ENCODE data around the gene OR2C3.
"Not testable (repeated sequence)": the region's sequence is repeated elsewhere in the genome, so short reads cannot be mapped to it uniquely, and the experiment has no call there.

The OR2C3 gene

DNA sequence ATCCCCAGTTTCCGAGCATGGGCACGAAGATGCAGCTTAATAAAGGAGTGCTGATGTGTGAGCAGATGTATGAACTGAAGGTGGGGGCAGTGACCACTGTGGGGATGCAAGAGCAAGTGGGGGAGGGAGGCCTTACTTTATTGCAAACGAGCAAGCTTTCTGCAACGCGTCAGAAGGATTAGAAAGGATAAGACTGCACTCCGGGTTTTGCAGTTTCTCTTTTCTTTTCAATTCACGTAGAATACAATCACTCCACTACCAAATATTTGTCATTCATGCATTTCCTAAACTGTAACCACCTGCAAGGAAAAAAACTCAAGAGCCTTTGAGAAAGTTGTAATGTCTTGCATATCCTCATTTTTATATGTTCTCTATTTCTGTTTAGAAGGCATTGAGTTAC, 4.3 kb upstream of the OR2C3 start:
- H3K27ac Mint-ChIP-seq (ENCODE audit: low read depth), result no peak overlapping the region
- no peaks in the 10 kb centered on the region for H3K4me1 Mint-ChIP-seq
- H3K36me3 Mint-ChIP-seq (ENCODE audit: insufficient read depth), result no peaks in the 10 kb centered on the region
- DNase-seq (ENCODE audit: low spot score in 2 of 2) (no peak), ATAC-seq (replicated peaks; ENCODE audit: extremely low read depth, poor library complexity, severe bottlenecking) (no peak)
- no peak overlapping the region for H3K4me3 Mint-ChIP-seq
- H3K9me3 Mint-ChIP-seq, result no peaks in the 10 kb centered on the region
- H3K27me3 Mint-ChIP-seq, result peaks cover 58% of the 10 kb centered on the region

- no peaks in the 10 kb centered on the region for H3K9me3 Mint-ChIP-seq
- no peaks in the 10 kb centered on the region for H3K36me3 Mint-ChIP-seq (ENCODE audit: insufficient read depth)
- DNase-seq (ENCODE audit: low spot score in 2 of 2) (no peak), ATAC-seq (replicated peaks; ENCODE audit: extremely low read depth, poor library complexity, severe bottlenecking) (no peak)
- no peaks in the 10 kb centered on the region for H3K4me1 Mint-ChIP-seq
- no peak overlapping the region for H3K27ac Mint-ChIP-seq (ENCODE audit: low read depth)
- H3K4me3 Mint-ChIP-seq, result no peak overlapping the region
- H3K27me3 Mint-ChIP-seq, result peaks cover 64% of the 10 kb centered on the region
Measured at GRCh38 chr1:247539215-247539614, 3.0 kb upstream of the OR2C3 start.

- no peaks in the 10 kb centered on the region for H3K4me1 Mint-ChIP-seq
- DNase-seq (ENCODE audit: low spot score in 2 of 2) (no peak), ATAC-seq (replicated peaks; ENCODE audit: extremely low read depth, poor library complexity, severe bottlenecking) (no peak)
- no peak overlapping the region for H3K27ac Mint-ChIP-seq (ENCODE audit: low read depth)
- H3K4me3 Mint-ChIP-seq, result no peak overlapping the region
- H3K27me3 Mint-ChIP-seq, result peaks cover 58% of the 10 kb centered on the region
- no peaks in the 10 kb centered on the region for H3K36me3 Mint-ChIP-seq (ENCODE audit: insufficient read depth)
- H3K9me3 Mint-ChIP-seq, result no peaks in the 10 kb centered on the region
Measured at GRCh38 chr1:247538561-247538960, 2.3 kb upstream of the OR2C3 start.

- no peak for ATAC-seq (replicated peaks; ENCODE audit: extremely low read depth, poor library complexity, severe bottlenecking)
- Mint-ChIP-seq H3K4me1 (no peaks in the 10 kb centered on the region), H3K27ac (ENCODE audit: low read depth) (no peak overlapping the region), H3K27me3 (peaks cover 50% of the 10 kb centered on the region), H3K4me3 (no peak overlapping the region), H3K9me3 (no peaks in the 10 kb centered on the region), H3K36me3 (ENCODE audit: insufficient read depth) (no peaks in the 10 kb centered on the region)
- no peak for DNase-seq (ENCODE audit: low spot score in 2 of 2)
Measured at GRCh38 chr1:247535402-247535801, 838 bp downstream of the OR2C3 start.

GRCh38 chr1:247531937-247532336, 4.3 kb downstream of the OR2C3 start:
- Mint-ChIP-seq H3K4me1 (no peaks in the 10 kb centered on the region), H3K27ac (ENCODE audit: low read depth) (no peak overlapping the region), H3K27me3 (peaks cover 39% of the 10 kb centered on the region), H3K4me3 (no peak overlapping the region), H3K9me3 (no peaks in the 10 kb centered on the region), H3K36me3 (ENCODE audit: insufficient read depth) (no peaks in the 10 kb centered on the region)
- ATAC-seq (replicated peaks; ENCODE audit: extremely low read depth, poor library complexity, severe bottlenecking) (no peak), DNase-seq (ENCODE audit: low spot score in 2 of 2) (no peak)

- ATAC-seq (replicated peaks; ENCODE audit: extremely low read depth, poor library complexity, severe bottlenecking), result no peak
- H3K9me3 Mint-ChIP-seq, result no peaks in the 10 kb centered on the region
Measured at GRCh38 chr1:247530785-247531184, 5.5 kb downstream of the OR2C3 start.

DNA sequence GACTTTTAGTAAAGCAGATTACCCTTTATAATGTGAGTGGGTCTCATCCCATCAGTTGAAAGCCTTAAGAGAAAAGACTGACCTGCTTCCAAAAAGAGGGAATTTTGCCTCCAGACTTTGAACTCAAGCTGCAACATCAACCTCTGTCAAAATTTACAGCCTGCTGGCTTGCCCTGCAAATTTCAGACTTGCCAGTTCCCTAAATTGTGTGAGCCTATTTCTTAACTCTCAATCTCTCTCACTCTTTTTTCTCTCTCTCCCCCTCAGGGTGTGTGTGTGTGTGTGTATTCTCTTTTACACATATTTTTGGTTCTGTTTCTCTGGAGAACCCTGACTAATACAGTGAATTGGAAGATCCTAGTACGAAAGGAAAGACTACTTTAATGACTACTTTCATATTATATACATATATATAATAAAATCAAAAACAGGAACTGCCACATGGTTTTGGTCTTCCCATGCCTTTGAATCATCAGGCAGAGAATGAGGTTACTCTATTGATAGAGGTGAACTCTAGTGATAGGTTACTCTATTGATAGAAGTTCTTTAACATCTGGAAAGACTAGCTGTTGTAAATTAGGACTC, 6.4 kb downstream of the OR2C3 start:
- Mint-ChIP-seq H3K27ac (ENCODE audit: low read depth) (no peak overlapping the region), H3K4me3 (no peak overlapping the region), H3K4me1 (no peaks in the 10 kb centered on the region), H3K9me3 (no peaks in the 10 kb centered on the region), H3K36me3 (ENCODE audit: insufficient read depth) (no peaks in the 10 kb centered on the region), H3K27me3 (peaks cover 43% of the 10 kb centered on the region)
- DNase-seq (ENCODE audit: low spot score in 2 of 2), result no peak
- ATAC-seq (replicated peaks; ENCODE audit: extremely low read depth, poor library complexity, severe bottlenecking), result no peak

More at GRCh38 chr1:247530785-247531184, 5.5 kb downstream of the OR2C3 start:
- no peak overlapping the region for H3K27ac Mint-ChIP-seq (ENCODE audit: low read depth)
- H3K36me3 Mint-ChIP-seq (ENCODE audit: insufficient read depth), result no peaks in the 10 kb centered on the region
- DNase-seq (ENCODE audit: low spot score in 2 of 2), result no peak
- peaks cover 43% of the 10 kb centered on the region for H3K27me3 Mint-ChIP-seq
- H3K4me3 Mint-ChIP-seq, result no peak overlapping the region
- no peaks in the 10 kb centered on the region for H3K4me1 Mint-ChIP-seq

- no peak overlapping the region for H3K4me3 Mint-ChIP-seq
- no peak for ATAC-seq (replicated peaks; ENCODE audit: extremely low read depth, poor library complexity, severe bottlenecking)
- peaks cover 50% of the 10 kb centered on the region for H3K27me3 Mint-ChIP-seq
- H3K36me3 Mint-ChIP-seq (ENCODE audit: insufficient read depth), result no peaks in the 10 kb centered on the region
- DNase-seq (ENCODE audit: low spot score in 2 of 2), result no peak
- no peaks in the 10 kb centered on the region for H3K4me1 Mint-ChIP-seq
- no peaks in the 10 kb centered on the region for H3K9me3 Mint-ChIP-seq
- H3K27ac Mint-ChIP-seq (ENCODE audit: low read depth), result no peak overlapping the region
Measured at GRCh38 chr1:247528812-247529474, 7.3 kb downstream of the OR2C3 start.

DNA sequence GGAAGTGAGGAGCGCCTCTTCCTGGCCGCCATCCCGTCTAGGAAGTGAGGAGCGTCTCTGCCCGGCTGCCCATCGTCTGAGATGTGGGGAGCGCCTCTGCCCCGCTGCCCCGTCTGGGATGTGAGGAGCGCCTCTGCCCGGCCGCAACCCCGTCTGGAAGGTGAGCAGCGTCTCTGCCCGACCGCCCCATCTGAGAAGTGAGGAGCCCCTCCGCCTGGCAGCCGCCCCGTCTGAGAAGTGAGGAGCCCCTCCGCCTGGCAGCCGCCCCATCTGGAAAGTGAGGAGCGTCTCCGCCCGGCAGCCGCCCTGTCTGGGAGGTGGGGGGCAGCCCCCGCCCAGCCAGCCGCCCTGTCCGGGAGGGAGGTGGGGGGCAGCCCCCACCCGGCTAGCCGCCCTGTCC, 14.4 kb downstream of the OR2C3 start:
- not testable (repeated sequence) for H3K4me1 Mint-ChIP-seq; H3K4me3 Mint-ChIP-seq; DNase-seq (ENCODE audit: low spot score in 2 of 2); H3K27ac Mint-ChIP-seq (ENCODE audit: low read depth); H3K9me3 Mint-ChIP-seq; H3K36me3 Mint-ChIP-seq (ENCODE audit: insufficient read depth); ATAC-seq (replicated peaks; ENCODE audit: extremely low read depth, poor library complexity, severe bottlenecking)
- peaks cover 27% of the 10 kb centered on the region for H3K27me3 Mint-ChIP-seq

DNA sequence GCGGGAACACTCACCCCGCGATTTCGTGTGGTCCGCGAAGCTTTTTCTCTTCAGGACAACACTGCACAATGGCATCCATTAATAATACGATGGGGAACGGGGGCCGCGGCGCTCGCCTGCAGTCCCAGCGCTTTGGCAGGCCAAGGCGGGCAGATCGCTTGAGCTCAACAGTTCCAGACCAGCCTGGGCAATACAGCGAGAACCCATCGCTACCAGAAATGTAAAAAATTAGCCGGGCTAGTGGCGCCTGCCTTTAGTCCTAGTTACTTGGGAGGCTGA, 17.7 kb downstream of the OR2C3 start:
- Mint-ChIP-seq H3K9me3 (no peaks in the 10 kb centered on the region), H3K27ac (ENCODE audit: low read depth) (no peak overlapping the region), H3K27me3 (peaks cover 32% of the 10 kb centered on the region), H3K36me3 (ENCODE audit: insufficient read depth) (no peaks in the 10 kb centered on the region), H3K4me3 (no peak overlapping the region), H3K4me1 (no peaks in the 10 kb centered on the region)
- no peak for DNase-seq (ENCODE audit: low spot score in 2 of 2)
- no peak for ATAC-seq (replicated peaks; ENCODE audit: extremely low read depth, poor library complexity, severe bottlenecking)

DNA sequence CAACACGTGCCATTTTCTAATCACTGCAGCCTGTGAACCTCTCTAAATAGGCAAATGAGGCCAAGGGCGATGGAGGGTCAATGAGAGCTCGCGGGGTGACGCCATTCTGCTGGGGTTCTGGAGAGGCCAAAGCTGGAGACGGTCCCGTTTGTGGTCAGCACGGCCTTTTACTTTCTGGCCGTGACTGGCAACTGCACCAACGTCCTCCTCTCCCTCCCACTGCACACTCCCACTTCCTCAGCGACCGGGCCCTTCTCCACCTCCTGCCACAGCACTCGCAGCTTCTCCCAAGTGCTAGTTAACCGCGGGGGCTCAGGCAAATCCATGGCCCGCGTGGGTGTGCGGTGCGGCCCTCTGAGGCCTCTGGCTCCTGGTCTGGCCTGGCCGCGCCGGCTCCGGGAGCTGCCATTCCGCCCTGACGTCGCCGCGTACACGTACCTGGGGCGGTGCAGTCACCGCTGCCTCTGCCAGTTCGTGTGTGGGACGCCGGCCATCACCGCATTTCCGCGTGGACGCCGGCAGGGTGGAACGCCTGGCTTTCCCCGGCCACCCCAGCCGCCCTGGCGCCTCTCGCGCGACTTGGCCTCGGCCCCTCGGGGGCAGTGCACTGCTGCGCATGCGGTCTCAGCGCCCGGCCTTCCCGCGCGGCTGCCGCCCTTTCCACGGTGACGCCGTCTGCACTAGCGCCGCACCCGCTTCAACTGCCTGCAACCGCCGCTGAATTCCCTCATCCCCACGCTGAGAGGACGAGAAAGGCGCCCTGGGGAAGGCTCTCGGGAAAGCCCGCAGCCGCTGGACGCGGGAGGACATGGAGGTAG, 18.2 kb downstream of the OR2C3 start:
- Mint-ChIP-seq H3K4me1 (no peaks in the 10 kb centered on the region), H3K4me3 (no peak overlapping the region)
- ATAC-seq (replicated peaks; ENCODE audit: extremely low read depth, poor library complexity, severe bottlenecking), result no peak

GRCh38 chr1:247506831-247507230, 29.4 kb downstream of the OR2C3 start:
- Mint-ChIP-seq H3K36me3 (ENCODE audit: insufficient read depth) (no peaks in the 10 kb centered on the region), H3K4me1 (no peaks in the 10 kb centered on the region), H3K4me3 (no peak overlapping the region), H3K27ac (ENCODE audit: low read depth) (no peak overlapping the region), H3K27me3 (peaks cover 16% of the 10 kb centered on the region), H3K9me3 (no peaks in the 10 kb centered on the region)
- no peak for DNase-seq (ENCODE audit: low spot score in 2 of 2)
- ATAC-seq (replicated peaks; ENCODE audit: extremely low read depth, poor library complexity, severe bottlenecking), result no peak

More for the DNA sequence above, 18.2 kb downstream of the OR2C3 start:
- no peak overlapping the region for H3K27ac Mint-ChIP-seq (ENCODE audit: low read depth)
- H3K9me3 Mint-ChIP-seq, result no peaks in the 10 kb centered on the region
- H3K36me3 Mint-ChIP-seq (ENCODE audit: insufficient read depth), result no peaks in the 10 kb centered on the region
- H3K27me3 Mint-ChIP-seq, result peaks cover 32% of the 10 kb centered on the region
- no peak for DNase-seq (ENCODE audit: low spot score in 2 of 2)

DNA sequence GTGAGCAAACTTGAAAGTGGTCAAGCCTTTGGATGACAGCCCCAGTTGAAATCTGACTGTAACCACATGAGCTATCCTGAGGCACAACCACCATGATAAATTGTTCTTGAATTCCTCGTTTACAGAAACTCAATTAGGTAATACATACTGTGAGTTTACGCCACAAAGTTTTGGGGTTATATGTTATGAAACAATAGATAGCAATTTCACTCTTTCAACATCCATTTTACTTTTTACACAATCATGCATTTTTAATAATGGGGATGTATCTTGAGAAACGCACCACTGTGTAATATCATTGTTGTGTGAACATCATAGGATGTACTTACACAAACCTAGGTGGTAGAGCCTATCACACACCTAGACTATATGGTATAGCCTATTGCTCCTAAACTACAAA, 35.4 kb downstream of the OR2C3 start:
- DNase-seq (ENCODE audit: low spot score in 2 of 2) (no peak), ATAC-seq (replicated peaks; ENCODE audit: extremely low read depth, poor library complexity, severe bottlenecking) (no peak)
- no peak overlapping the region for H3K4me3 Mint-ChIP-seq
- H3K9me3 Mint-ChIP-seq, result no peaks in the 10 kb centered on the region
- H3K36me3 Mint-ChIP-seq (ENCODE audit: insufficient read depth), result no peaks in the 10 kb centered on the region
- H3K4me1 Mint-ChIP-seq, result no peaks in the 10 kb centered on the region
- H3K27ac Mint-ChIP-seq (ENCODE audit: low read depth), result no peak overlapping the region
- H3K27me3 Mint-ChIP-seq, result peaks cover 27% of the 10 kb centered on the region
